Lower lobe of right lung (tissue), 1 donor: Measurements from ENCODE around the gene PIGW. TPM values are rescaled to one million over a fixed set of nuclear protein-coding genes. Genes with fewer than 3 reads are reported as not detected.

Source experiments
- total RNA-seq: library from RNA; stranded (reverse); fragmentation: NEBNext Ultra II Directional; extraction: Animal tissue kit (Norgen Biotek cat#: 25700); gene quantifications from one replicate; pipeline ENCODE4 v1.2.1, GENCODE V29; 2021
- donor health status: DM: no; HTN: yes; CAD: no; lungs with severe emphysema.

The PIGW gene
- total RNA-seq, 1 donor from 2014 or later, result 6.4 TPM

Other genes with a start within 250 kb of the PIGW start
- gene TBC1D3G, start 211.1 kb upstream of the PIGW start, total RNA-seq, result not detected
- gene TBC1D3H, start 146.6 kb upstream of the PIGW start, total RNA-seq, result not detected
- 30.1 TPM for gene ZNHIT3, start 48.3 kb upstream of the PIGW start, total RNA-seq
- gene MYO19, start 119 bp upstream of the PIGW start, total RNA-seq, result 38.9 TPM
- 74.8 TPM for gene GGNBP2, start 9.9 kb downstream of the PIGW start, total RNA-seq
- gene DHRS11, start 56.9 kb downstream of the PIGW start, total RNA-seq, result 5.9 TPM
- gene MRM1, start 66.6 kb downstream of the PIGW start, total RNA-seq, result 6.6 TPM